Measurements from ENCODE around the gene LMBR1. TPM values are rescaled to one million over a fixed set of nuclear protein-coding genes. Genes with fewer than 3 reads are reported as not detected.
"Not testable (repeated sequence)": the region's sequence is repeated elsewhere in the genome, so short reads cannot be mapped to it uniquely, and the experiment has no call there.

The LMBR1 gene
- total RNA-seq, 2 experiments from 2014 or later = 47.8 to 52.8 TPM

DNA sequence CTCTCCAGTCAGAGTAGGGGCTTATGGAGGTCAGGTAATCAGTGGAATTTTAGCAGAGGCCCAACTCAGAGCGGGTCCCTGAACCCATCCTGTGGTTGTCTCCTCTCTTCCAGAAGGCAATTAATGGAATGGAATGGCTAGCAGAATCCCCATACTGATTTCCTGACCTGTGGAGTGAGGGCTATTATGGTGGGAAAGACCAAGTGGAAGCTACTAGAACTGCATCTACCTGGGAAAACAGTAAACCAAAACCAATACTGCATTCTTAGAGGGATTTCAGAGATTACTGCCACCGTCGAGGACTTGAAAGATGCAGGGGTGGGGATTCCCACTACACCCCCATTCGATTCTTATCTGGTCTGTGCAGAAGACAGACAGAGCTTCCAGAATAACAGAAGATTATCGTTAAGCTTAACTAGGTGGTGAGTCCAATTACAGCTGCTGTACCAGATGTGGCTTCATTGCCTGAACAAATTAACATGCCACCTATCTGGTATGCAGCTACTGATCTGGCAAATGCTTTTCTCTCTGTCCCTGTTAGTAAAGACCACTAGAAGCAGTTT is 73.2 kb downstream of the LMBR1 start:
- POLR2A ChIA-PET = no interaction called here
- CTCF ChIA-PET = no interaction called here

DNA sequence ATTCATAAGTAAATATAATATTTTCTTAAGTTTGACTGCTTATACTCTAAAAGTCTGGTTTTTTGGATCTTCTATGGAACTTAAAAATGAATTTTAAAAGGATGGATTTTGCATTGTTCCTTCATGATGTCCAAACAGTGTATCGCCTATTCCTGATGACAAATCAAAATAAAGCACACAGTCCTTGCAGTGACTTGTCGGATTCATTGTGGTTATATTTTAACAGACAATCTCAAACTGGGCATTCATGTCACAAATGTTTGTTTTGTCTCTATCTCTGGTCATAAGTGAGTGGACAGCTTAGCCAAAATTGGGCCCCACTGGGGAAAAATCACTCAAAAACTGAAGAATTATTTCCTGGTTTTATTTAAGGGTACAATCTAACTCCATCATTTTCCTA is 74.8 kb downstream of the LMBR1 start:
- POLR2A ChIA-PET = no interaction called here
- CTCF ChIA-PET = no interaction called here

DNA sequence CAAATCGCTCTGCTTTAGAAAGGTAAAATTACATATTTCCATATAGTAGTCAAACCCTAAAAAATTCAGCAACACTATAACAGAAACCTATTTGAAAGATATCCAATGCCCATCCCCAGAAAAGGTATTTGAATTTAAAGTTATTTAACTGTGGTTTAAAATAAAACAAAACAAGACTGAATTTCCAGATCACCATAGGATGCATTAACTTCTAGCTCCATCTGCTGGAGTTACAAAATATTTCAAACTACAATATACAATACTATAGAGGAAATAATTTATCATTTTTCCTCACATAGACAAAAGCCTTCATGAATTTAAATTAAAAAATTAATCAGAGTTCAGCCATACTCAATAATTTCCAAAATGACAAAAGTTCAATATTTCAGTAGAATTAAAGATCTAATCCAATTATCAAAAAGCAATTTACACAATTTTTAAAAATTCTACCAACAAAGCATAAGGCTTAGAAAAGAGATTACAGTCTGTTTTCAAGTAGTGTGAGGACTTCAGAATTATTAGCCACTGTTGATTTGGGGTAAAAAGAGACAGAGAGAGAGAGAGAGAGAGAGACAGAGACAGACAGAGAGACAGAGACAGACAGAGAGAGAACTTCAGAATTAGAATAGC is 75.9 kb downstream of the LMBR1 start:
- ChIA-PET POLR2A (no interaction called here), CTCF (interaction anchor here (0.6 to 1.2 kb wide), 2 partner anchors 66 to 247 kb away, joined by 3 read pairs; no protein-coding TSS in a partner anchor)

DNA sequence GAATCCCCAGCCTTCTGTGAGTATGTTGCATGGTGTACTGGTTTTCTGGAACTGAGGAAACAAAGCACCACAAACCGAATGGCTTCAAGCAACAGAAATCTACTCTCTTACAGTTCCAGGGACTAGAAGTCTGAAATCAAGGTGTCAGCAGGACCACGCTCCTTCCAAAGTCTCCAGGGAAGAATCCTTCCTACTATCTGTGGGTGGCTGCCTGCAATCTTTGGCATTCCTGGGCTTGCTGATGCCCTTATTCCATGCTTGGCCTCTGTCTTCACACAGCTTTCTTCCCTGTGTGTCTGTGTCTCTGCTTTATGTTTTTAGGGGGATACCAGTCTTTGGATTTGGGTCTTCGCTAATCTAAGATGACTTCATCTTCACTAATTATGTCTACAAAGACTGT is 81.3 kb downstream of the LMBR1 start:
- ChIA-PET CTCF (no interaction called here), POLR2A (no interaction called here)

DNA sequence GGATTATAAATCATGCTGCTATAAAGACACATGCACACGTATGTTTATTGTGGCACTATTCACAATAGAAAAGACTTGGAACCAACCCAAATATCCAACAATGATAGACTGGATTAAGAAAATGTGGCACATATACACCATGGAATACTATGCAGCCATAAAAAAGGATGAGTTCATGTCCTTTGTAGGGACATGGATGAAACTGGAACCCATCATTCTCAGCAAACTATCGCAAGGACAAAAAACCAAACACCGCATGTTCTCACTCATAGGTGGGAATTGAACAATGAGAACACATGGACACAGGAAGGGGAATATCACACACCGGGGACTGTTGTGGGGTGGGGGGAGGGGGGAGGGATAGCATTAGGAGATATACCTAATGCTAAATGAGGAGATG is 89.3 kb downstream of the LMBR1 start:
- POLR2A ChIA-PET, CTCF ChIA-PET: not testable (repeated sequence)

DNA sequence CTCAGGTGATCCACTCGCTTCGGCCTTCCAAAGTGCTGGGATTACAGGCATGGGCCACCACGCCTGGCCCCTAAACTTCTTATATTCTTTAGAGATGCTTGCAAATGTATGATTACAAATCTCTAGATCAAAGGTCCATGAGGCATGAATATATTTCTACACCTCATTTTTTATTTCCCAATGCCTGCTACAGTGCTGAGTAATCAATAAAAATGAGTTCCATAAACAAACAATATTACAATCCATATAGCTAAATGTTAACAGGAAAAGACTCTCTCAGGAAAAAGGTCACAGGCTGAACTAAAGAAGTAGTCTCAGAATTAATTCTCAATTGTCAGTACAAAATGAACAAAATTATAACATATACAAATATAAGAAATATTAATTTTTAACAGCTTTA is 90.8 kb downstream of the LMBR1 start:
- ChIA-PET POLR2A (no interaction called here), CTCF (no interaction called here)

DNA sequence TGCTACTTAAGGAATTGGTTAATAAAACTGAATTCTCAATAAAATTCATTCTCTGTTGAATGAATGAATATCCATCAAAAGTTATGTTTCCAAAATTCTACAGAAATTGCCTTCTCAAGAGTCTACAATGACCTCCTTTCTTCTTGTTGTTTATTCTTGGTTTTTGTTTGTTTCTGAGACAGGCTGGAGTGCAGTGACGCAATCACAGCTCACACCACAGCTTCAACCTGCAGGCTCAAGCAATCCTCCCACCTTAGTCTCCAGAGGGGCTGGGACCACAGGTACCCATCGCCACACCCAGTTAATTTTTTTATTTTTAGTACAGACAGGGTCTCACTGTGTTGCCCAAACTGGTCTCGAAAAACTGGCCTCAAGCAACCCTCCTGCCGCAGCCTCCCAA is 97.6 kb downstream of the LMBR1 start:
- ChIA-PET POLR2A (no interaction called here), CTCF (no interaction called here)

DNA sequence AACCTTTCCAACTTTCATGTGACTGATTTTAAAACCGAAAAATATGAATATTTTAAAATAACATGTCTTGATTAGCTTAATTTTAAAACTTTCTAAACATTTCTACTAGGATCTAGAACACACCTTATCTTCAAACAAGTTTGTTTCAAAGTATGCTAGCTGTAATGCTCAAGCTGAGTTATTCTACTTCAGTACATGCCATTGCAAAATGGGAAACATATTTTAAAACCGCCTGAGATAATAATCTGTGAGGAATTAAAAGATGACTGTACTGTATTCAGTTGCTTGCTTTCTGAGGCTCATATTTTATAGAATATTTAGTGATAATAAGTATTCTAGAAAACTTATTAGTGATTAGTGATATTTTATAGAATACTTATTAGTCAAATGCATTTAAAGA is 99.6 kb downstream of the LMBR1 start:
- CTCF ChIA-PET = no interaction called here
- POLR2A ChIA-PET = no interaction called here

DNA sequence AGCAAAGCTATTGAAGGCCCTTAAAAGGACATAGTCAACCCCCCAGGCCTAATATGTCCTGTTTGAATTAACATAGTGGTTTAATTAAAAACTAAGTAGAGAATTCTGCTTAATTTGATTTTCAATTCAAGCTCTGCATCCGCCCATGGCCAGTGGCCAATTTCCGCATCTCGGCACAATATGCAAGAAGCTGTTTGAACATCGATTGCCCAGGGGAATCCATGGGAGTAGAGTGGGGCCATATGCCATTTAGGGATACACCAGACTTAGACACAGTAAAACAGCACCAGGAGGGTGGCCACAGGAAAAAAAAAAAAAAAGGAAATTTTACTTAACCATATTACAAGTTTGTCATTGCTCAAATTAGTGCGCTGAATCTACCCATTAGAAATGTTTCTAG is 100.4 kb downstream of the LMBR1 start:
- POLR2A ChIA-PET = no interaction called here
- CTCF ChIA-PET = no interaction called here

DNA sequence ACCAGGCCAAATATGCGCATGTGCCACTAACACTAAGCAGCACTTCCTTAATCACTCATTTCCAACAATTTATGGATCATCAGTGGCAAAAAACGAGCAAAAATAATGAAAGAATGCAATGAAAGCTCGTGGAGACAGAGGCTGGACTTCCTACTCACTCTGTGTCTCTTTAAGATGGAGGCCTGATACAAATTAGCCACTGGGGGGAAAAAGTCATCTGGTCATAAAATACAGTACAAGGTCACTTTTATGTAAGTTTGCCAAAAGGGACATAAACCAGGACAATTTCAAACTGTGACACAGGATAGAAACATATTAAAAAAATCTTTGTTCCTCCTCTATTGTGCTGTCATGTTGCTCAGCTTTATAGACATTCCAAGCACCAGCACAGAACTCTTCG is 101.7 kb downstream of the LMBR1 start:
- POLR2A ChIA-PET = no interaction called here
- CTCF ChIA-PET = no interaction called here

DNA sequence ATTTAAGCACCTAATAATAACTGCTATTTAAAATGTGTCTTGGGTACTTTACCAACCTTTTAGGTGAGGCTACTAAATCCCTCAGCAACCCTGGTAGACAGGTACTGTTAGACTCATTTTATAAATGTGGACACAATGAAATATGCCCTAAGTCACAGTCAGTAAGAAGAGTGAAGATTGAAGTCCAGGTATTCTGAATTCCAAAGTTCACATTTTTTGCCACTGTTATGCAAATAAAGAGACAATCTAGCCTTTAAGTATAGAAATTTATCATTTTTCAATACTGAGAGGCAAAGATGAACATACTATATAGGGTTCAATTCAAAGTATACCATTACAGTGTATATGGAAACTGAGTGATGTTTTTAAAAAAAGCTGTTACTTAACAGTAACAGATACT is 102.7 kb downstream of the LMBR1 start:
- ChIA-PET CTCF (no interaction called here), POLR2A (no interaction called here)

DNA sequence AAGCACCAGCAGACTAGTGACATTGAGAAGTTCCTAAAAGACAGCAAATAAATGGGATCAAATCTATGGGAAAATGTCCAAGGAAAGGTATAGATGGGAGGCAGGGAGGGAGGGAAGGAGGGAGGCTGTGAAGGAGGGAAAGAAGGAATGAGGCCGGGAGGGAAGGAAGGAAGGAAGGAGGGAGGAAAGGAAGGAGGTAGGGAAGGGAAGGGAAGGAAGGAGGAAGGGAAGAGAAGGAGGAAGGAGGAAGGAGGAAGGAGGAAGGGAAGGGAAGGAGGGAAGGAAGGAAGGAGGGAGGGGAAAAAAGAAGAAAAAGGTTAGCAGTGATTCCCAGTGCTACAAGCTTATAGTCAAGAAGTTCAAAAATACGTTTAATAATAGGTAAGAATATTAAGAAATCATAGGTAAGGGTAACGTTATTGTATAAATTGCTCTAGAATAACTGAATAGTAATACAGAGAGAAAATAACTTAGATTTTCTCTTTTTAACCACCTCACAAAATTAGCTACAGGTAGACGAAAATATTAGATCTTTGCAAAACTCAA is 106.9 kb downstream of the LMBR1 start:
- ChIA-PET POLR2A (no interaction called here), CTCF (no interaction called here)

DNA sequence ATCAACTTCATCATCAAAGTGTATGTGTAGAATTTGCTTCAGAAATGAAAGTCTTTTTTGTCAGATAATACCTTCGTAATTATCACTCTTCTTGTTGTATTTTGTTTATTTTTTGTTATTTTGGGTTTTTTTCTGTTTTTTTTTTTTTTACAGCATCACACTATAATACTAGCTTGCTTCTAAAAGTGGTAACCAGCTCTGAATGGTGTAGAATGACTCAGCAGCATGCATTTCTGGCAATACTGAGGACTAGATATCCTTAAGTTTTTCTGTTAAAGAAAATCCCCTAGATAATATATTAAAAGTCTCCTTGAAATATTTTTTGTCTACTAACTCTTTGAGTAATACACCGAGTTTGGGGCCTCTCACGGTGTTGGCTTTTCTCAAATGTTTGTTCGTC is 109.1 kb downstream of the LMBR1 start:
- POLR2A ChIA-PET = no interaction called here

DNA sequence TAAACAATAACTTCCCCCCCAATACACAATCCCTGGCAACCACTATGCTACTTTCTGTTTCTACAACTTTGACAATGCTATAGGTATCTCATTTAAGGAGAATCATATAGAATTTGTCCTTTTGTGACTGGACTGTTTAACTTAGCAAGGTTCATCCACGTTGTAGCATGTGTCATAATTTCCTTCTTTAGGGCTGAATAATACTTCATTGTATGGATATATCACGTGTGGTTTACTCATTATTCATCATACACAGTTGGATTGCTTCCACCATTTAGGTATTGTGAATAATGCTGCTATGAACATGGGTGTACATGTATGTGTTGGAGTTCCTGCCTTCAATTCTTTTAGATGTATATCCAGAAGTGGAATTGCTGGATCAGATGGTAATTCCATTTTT is 111.0 kb downstream of the LMBR1 start:
- ChIA-PET POLR2A (no interaction called here), CTCF (no interaction called here)

More for the DNA sequence above, 109.1 kb downstream of the LMBR1 start:
- CTCF ChIA-PET = no interaction called here

DNA sequence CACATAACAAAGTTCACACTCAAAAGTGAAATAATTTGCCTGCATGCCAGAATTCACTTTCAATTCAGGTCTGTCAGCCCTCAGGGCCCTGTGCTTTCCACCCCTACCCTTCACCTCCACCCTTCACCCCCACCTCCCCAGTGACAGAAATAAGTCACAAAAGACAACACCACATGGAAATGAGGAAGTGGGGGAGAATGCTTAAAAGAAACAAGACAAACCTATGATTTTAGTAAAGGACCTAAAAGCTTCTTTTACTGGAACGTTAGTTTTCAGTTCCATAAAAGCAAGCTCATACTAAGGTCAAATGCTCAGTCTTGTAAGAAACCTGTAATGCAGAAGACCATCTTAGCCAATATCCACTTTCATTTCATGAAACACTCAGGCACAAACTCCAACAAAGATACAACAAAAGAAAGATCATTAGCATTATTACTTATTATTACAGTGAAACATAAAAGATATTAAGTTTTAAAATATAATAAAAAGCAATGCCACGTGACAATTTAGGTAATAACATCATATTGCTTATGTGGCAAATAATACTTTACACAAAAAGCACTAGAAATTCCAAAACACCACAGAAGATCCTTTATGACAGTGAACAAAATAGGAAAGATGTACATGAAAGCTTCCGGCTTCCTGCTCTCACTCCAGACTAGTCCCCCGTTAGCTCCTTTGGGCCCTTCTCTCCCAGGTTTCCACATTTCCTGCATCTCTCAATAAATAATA is 112.1 kb downstream of the LMBR1 start:
- CTCF ChIA-PET = no interaction called here

DNA sequence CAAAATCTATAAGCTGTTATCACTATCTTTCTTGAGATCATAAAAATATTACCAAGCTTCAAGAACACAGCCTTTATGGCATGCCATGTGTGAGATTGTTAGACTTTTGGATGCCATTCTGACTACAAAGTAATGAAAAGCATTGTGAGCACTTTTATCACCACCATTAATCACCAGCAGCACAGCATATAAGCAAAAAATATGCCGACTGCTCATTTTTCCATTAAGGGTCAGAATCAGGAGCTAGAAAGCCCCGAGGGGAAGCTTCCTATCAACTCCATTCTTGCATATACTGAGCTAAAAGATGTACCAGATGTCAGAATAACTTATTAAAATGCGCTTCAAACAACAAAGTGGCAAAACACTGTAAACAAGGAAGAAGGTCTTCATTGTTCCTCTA is 114.3 kb downstream of the LMBR1 start:
- CTCF ChIA-PET = no interaction called here
- POLR2A ChIA-PET = no interaction called here

More for the DNA sequence above, 112.1 kb downstream of the LMBR1 start:
- POLR2A ChIA-PET = no interaction called here

DNA sequence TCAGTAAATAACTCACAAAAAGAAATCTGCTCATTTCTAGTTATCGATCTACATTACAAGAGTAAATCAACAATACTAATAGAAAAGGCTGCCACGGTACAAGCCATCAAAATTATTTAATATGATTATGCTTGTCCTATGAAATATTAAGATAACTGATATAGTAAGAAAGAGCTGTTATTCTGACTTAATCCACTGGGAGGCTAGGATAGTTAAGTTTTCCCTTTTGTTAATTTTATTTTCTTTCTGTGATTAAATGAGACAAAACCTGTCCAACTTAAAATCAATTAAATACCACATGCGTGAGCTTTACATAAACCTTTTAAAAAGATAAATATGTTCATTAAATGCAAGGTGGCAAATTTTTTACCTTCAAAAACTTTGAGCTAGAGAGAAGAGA is 114.8 kb downstream of the LMBR1 start:
- ChIA-PET POLR2A (no interaction called here), CTCF (no interaction called here)

DNA sequence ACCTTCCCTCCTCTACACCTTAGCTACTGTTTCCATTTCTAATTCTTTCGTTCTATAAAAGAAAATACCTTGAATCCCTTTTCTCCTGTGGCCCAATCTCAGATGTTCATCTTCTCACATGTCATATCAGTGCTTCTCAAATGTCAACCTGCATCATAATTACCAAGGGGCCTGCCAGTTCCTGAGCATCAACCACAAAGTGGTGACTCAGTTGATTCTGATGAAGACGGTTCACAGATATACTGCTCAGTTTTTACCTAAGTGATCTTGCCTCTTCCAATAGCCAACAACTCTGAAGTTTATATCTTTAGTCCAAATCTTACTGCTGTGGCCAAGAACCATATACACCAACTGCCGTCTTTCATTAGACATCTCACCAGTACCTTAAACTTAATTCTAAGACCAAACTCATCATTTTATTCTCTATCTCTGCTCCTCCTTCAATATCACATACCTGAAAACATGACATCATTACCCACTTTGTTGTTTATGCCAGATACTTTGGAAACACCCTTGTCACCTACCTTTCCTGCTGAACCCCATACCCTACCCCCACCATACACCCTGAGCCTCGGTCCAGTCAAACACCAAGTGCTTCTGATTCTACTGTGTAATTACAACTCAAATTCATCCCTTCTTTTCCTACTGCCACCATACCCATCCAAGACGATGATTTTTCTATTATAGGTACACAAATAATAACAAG is 115.5 kb downstream of the LMBR1 start:
- ChIA-PET POLR2A (no interaction called here), CTCF (no interaction called here)

DNA sequence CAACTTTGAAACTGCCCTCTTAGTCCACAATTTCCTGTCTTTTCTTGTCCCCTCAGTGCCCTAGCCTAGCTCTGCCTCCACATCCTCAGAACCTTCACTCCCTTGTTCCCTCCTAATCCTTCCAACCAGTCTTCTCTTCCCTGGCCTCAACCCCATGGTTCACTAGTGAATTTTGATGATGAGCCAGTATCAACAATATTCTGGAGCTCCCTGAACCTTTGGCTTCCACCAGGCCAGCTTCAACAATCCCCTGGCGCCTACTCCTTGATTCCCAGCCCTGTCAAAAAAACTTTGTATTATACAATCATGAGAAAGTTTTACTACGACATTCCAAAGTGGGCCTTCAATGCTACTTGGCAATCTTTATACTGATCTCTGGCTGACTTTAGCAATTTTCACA is 116.5 kb downstream of the LMBR1 start:
- CTCF ChIA-PET = interaction anchor here (1.1 kb wide), 1 partner anchor 25 kb away, joined by 3 read pairs; no protein-coding TSS in a partner anchor
- POLR2A ChIA-PET = no interaction called here

DNA sequence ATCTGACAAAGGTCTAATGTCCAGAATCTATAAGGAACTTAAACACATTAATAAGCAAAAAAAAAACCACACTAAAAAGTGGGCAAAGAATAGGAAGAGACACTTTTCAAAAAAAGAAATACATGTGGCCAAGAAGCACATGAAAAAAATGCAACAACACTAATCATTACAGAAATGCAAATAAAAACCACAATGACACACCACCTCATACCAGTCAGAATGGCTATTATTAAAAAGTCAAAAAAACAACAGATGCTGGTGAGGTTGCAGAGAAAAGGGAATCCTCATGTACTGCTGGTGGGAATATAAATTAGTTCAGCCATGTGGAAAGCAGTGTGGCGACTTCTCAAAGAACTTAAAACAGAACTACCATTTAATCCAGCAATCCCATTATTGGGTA is 119.0 kb downstream of the LMBR1 start:
- POLR2A ChIA-PET = no interaction called here
- CTCF ChIA-PET = no interaction called here

DNA sequence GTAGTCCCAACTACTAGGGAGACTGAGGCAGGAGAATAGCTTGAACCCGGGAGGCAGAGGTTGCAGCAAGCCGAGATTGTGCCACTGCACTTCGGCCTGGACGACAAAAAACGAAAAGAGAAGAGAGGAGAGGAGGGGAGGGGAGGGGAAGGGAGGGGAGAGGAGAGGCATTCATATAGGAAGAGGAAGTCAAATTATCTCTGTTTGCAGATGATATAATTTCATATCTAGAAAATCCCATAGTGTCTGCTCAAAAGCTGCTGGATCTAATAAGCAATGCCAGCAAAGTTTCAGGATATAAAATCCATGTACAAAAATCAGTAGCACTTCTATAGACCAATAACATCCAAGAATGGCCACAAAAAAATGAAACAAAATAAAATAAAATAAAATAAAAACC is 120.3 kb downstream of the LMBR1 start:
- ChIA-PET POLR2A (no interaction called here), CTCF (interaction anchor here (0.5 kb wide), 1 partner anchor 65 kb away, joined by 4 read pairs; no protein-coding TSS in a partner anchor)
